Nephron progenitor cell (in vitro differentiated cells): ENCODE measurements around the gene CRADD.

ENCODE experiments used
- DNase-seq: peaks from one replicate; pipeline ENCODE4 v3.0.0; 2021
- H3K27ac Mint-ChIP-seq: 2 replicates; pipeline ENCODE4 v1.8.0; 2021; ENCODE audit warnings: mild to moderate bottlenecking, moderate library complexity, mixed read lengths
- H3K27me3 Mint-ChIP-seq: 2 replicates; pipeline ENCODE4 v1.8.0; 2021; ENCODE audit warnings: mild to moderate bottlenecking, low read depth, mixed read lengths; ENCODE audit not compliant: poor library complexity
- H3K36me3 Mint-ChIP-seq: 2 replicates; pipeline ENCODE4 v1.8.0; 2021; ENCODE audit warnings: low read depth, mixed read lengths
- H3K4me1 Mint-ChIP-seq: 2 replicates; pipeline ENCODE4 v1.8.0; 2021; ENCODE audit warnings: mixed read lengths
- H3K4me3 Mint-ChIP-seq: 2 replicates; pipeline ENCODE4 v1.8.0; 2021; ENCODE audit warnings: mild to moderate bottlenecking, moderate library complexity, mixed read lengths
- H3K9me3 Mint-ChIP-seq: 2 replicates; pipeline ENCODE4 v1.8.0; 2021; ENCODE audit warnings: mild to moderate bottlenecking, moderate library complexity, mixed read lengths
- TF ChIP-seq, protein P1 (sequence below): fragments of 200-600 bp; sonication (generic); IDR thresholded peaks from 2 replicates; pipeline ENCODE4 v1.5.0; 2021; ENCODE audit warnings: antibody characterized with exemption

CRADD gene

GRCh38 chr12:93714382-93714781, 37.2 kb downstream of the CRADD start:
- Mint-ChIP-seq H3K4me1 (peaks cover 32% of the 10 kb centered on the region), H3K9me3 (peaks cover 40% of the 10 kb centered on the region), H3K27me3 (peaks cover 3% of the 10 kb centered on the region), H3K27ac (no peak overlapping the region), H3K36me3 (peaks cover 21% of the 10 kb centered on the region), H3K4me3 (no peak overlapping the region)
- TF ChIP-seq, protein P1, sequence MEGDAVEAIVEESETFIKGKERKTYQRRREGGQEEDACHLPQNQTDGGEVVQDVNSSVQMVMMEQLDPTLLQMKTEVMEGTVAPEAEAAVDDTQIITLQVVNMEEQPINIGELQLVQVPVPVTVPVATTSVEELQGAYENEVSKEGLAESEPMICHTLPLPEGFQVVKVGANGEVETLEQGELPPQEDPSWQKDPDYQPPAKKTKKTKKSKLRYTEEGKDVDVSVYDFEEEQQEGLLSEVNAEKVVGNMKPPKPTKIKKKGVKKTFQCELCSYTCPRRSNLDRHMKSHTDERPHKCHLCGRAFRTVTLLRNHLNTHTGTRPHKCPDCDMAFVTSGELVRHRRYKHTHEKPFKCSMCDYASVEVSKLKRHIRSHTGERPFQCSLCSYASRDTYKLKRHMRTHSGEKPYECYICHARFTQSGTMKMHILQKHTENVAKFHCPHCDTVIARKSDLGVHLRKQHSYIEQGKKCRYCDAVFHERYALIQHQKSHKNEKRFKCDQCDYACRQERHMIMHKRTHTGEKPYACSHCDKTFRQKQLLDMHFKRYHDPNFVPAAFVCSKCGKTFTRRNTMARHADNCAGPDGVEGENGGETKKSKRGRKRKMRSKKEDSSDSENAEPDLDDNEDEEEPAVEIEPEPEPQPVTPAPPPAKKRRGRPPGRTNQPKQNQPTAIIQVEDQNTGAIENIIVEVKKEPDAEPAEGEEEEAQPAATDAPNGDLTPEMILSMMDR, result no peak
- DNase-seq, result no peak

GRCh38 chr12:93719710-93720109, 42.5 kb downstream of the CRADD start:
- Mint-ChIP-seq H3K27me3 (peaks cover 3% of the 10 kb centered on the region), H3K4me1 (peaks cover 6% of the 10 kb centered on the region)

GRCh38 chr12:93720559-93720958, 43.4 kb downstream of the CRADD start:
- no peak overlapping the region for H3K27ac Mint-ChIP-seq
- peaks cover 60% of the 10 kb centered on the region for H3K9me3 Mint-ChIP-seq
- TF ChIP-seq, protein P1, result no peak
- no peaks in the 10 kb centered on the region for H3K4me1 Mint-ChIP-seq
- H3K27me3 Mint-ChIP-seq, result no peaks in the 10 kb centered on the region
- no peak for DNase-seq
- no peak overlapping the region for H3K4me3 Mint-ChIP-seq
- peaks cover 34% of the 10 kb centered on the region for H3K36me3 Mint-ChIP-seq

More at GRCh38 chr12:93719710-93720109, 42.5 kb downstream of the CRADD start:
- Mint-ChIP-seq H3K27ac (no peak overlapping the region), H3K9me3 (peaks cover 57% of the 10 kb centered on the region), H3K4me3 (no peak overlapping the region), H3K36me3 (peaks cover 38% of the 10 kb centered on the region)
- TF ChIP-seq, protein P1, result no peak
- DNase-seq, result no peak

GRCh38 chr12:93722179-93722578, 45.0 kb downstream of the CRADD start:
- no peak overlapping the region for H3K27ac Mint-ChIP-seq
- TF ChIP-seq, protein P1, result no peak
- H3K27me3 Mint-ChIP-seq, result no peaks in the 10 kb centered on the region
- peaks cover 58% of the 10 kb centered on the region for H3K9me3 Mint-ChIP-seq
- DNase-seq, result no peak
- peaks cover 34% of the 10 kb centered on the region for H3K36me3 Mint-ChIP-seq
- no peak overlapping the region for H3K4me3 Mint-ChIP-seq
- peaks cover 5% of the 10 kb centered on the region for H3K4me1 Mint-ChIP-seq

DNA sequence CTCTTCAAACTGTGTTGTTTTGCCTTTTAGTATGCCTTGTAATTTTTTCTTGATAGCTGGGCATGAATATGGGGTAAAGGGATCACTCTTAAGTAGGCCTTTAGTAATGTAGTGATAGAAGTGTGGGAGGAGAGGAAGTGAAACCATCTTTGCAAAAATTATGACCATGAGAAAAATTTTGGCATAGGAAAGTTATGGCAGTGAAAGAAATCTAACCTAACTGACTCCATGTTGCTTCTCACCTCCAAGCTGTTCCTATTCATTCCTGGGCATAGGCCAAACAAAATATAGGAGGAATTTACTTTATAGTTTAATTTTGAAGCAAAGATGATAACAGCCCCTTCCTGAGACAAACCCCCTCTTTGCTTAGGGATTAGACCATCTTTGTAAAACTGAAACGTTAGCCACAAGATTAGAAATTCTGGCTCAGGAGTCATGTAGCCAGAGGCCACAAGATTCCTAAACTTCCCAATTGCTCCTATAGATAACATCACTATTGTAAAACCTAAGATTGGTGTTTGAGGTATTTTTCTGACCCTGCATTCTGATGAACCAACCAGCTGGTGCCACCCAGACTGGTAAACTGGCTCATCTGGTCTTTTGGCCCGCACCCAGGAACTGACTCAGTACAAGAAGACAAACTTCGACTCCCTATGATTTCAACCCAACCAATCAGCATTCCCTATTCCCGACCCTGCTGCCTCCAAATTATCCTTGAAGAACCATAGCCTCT, 45.8 kb downstream of the CRADD start:
- no peak overlapping the region for H3K27ac Mint-ChIP-seq
- DNase-seq, result no peak
- H3K4me1 Mint-ChIP-seq, result peaks cover 13% of the 10 kb centered on the region
- peaks cover 50% of the 10 kb centered on the region for H3K9me3 Mint-ChIP-seq
- TF ChIP-seq, protein P1, result no peak
- no peak overlapping the region for H3K4me3 Mint-ChIP-seq
- H3K36me3 Mint-ChIP-seq, result peaks cover 30% of the 10 kb centered on the region
- H3K27me3 Mint-ChIP-seq, result peaks cover 2% of the 10 kb centered on the region

GRCh38 chr12:93723568-93723930, 46.4 kb downstream of the CRADD start:
- Mint-ChIP-seq H3K4me3 (no peak overlapping the region), H3K27me3 (peaks cover 4% of the 10 kb centered on the region), H3K9me3 (peaks cover 45% of the 10 kb centered on the region), H3K36me3 (peaks cover 25% of the 10 kb centered on the region), H3K4me1 (peaks cover 13% of the 10 kb centered on the region), H3K27ac (no peak overlapping the region)
- DNase-seq, result no peak
- TF ChIP-seq, protein P1, result no peak
